NCI-H2081 treated with DMSO at 0.1 percent for 48 hours (cell line): ENCODE measurements around the gene MEAF6.

Source experiments
- DNase-seq: peaks from one replicate; lab custom pipeline; 2025; lab: John Stamatoyannopoulos, UW

Gene MEAF6

GRCh38 chr1:37474046-37474696 lies 40.4 kb downstream of the MEAF6 start, which contains the start of gene ZC3H12A:
TSS of gene ZC3H12A (plus strand) at chr1:37474580. CDS start at chr1:37475497, 917 bp downstream.
- DNase-seq, result peak; percentile 34

- DNase-seq, result no peak
Observed at GRCh38 chr1:37473431-37474045, 41.0 kb downstream of the MEAF6 start.

GRCh38 chr1:37472994-37473393 lies 41.6 kb downstream of the MEAF6 start:
- no peak for DNase-seq

GRCh38 chr1:37472281-37472680 lies 42.3 kb downstream of the MEAF6 start:
- no peak for DNase-seq

- no peak for DNase-seq
Observed at GRCh38 chr1:37471345-37472231, 43.0 kb downstream of the MEAF6 start.

GRCh38 chr1:37469386-37469785 lies 45.2 kb downstream of the MEAF6 start:
- no peak for DNase-seq

- DNase-seq, result no peak
Observed at GRCh38 chr1:37468037-37468436, 46.5 kb downstream of the MEAF6 start.

GRCh38 chr1:37465593-37466517 lies 48.7 kb downstream of the MEAF6 start:
- DNase-seq, result no peak

- no peak for DNase-seq
Observed at GRCh38 chr1:37464443-37464842, 50.1 kb downstream of the MEAF6 start.

GRCh38 chr1:37461698-37462436 lies 52.7 kb downstream of the MEAF6 start:
- no peak for DNase-seq

GRCh38 chr1:37458551-37458950 lies 56.0 kb downstream of the MEAF6 start:
- DNase-seq, result no peak

- DNase-seq, result no peak
Observed at GRCh38 chr1:37456614-37457013, 58.0 kb downstream of the MEAF6 start.

- no peak for DNase-seq
Observed at GRCh38 chr1:37455516-37455915, 59.0 kb downstream of the MEAF6 start.

- DNase-seq, result no peak
Observed at GRCh38 chr1:37453647-37454046, 60.9 kb downstream of the MEAF6 start.

GRCh38 chr1:37452416-37452815 lies 62.1 kb downstream of the MEAF6 start:
- DNase-seq, result no peak

GRCh38 chr1:37449936-37450335 lies 64.6 kb downstream of the MEAF6 start:
- no peak for DNase-seq

GRCh38 chr1:37448691-37449417 lies 65.7 kb downstream of the MEAF6 start:
- DNase-seq, result no peak

GRCh38 chr1:37448185-37448584 lies 66.4 kb downstream of the MEAF6 start:
- no peak for DNase-seq

GRCh38 chr1:37446874-37447273 lies 67.7 kb downstream of the MEAF6 start:
- DNase-seq, result no peak

GRCh38 chr1:37442644-37443043 lies 71.9 kb downstream of the MEAF6 start:
- no peak for DNase-seq
